GM10266 (cell line): ENCODE results near the gene ASAP3.

Experiments used
- DNase-seq: peaks from one replicate; pipeline ENCODE4 v3.0.0; 2012; ENCODE audit errors: extremely low spot score
- CTCF ChIP-seq: IDR thresholded peaks from 2 replicates; pipeline ENCODE4 v1.5.1; 2012; ENCODE audit warnings: mild to moderate bottlenecking, low read depth; ENCODE audit not compliant: control insufficient read depth, insufficient read depth; ENCODE audit errors: missing control alignments

The ASAP3 gene

GRCh38 chr1:23444596-23445390 is 39.2 kb downstream of the ASAP3 start:
- TF ChIP-seq CTCF, result no peak
- no peak for DNase-seq

GRCh38 chr1:23444104-23444533 is 39.9 kb downstream of the ASAP3 start:
- no peak for TF ChIP-seq CTCF
- no peak for DNase-seq

GRCh38 chr1:23442751-23443150 is 41.2 kb downstream of the ASAP3 start:
- no peak for TF ChIP-seq CTCF
- DNase-seq, result no peak

- DNase-seq, result no peak
- TF ChIP-seq CTCF, result no peak
Measured at GRCh38 chr1:23441446-23442148, 42.4 kb downstream of the ASAP3 start.

- no peak for TF ChIP-seq CTCF
- no peak for DNase-seq
Measured at GRCh38 chr1:23438545-23438944, 45.4 kb downstream of the ASAP3 start.

GRCh38 chr1:23437355-23437664 is 46.7 kb downstream of the ASAP3 start:
- DNase-seq, result no peak
- no peak for TF ChIP-seq CTCF
